GM23338 (cell line): Measurements from ENCODE around the gene LOXL4. TPM values are rescaled to one million over a fixed set of nuclear protein-coding genes. Genes with fewer than 3 reads are reported as not detected.

Source experiments
- ATAC-seq: fragments of 200-7000 bp; cut with Tn5 transposase; 3 replicates; pipeline ENCODE4 v1.9.1; 2020
- DNase-seq: peaks from one replicate; pipeline ENCODE4 v3.0.0-alpha.2; 2015; ENCODE audit warnings: low spot score
- H2AFZ ChIP-seq: fragments of 200-600 bp; sonication (generic); 2 replicates; pipeline ENCODE4 v1.8.0; 2016; ENCODE audit warnings: antibody characterized with exemption, mild to moderate bottlenecking, moderate library complexity
- H3F3A ChIP-seq: fragments of 200-600 bp; sonication (generic); replicated peaks from 2 replicates; pipeline ENCODE4 v1.8.0; 2017; ENCODE audit warnings: antibody characterized with exemption, mixed run types, low read depth
- H3K27ac ChIP-seq: fragments of 200-600 bp; sonication (generic); 2 replicates; pipeline ENCODE4 v1.6.1; 2016; ENCODE audit warnings: low read depth
- H3K27me3 ChIP-seq: fragments of 200-600 bp; sonication (generic); 2 replicates; pipeline ENCODE4 v1.8.0; 2016; ENCODE audit warnings: mild to moderate bottlenecking, mixed run types, moderate library complexity; ENCODE audit not compliant: insufficient read depth
- H3K36me3 ChIP-seq: fragments of 200-600 bp; sonication (generic); 2 replicates; pipeline ENCODE4 v1.8.0; 2016; ENCODE audit warnings: mild to moderate bottlenecking; ENCODE audit not compliant: insufficient read depth
- H3K4me1 ChIP-seq: fragments of 200-600 bp; sonication (generic); 2 replicates; pipeline ENCODE4 v1.8.0; 2016; ENCODE audit warnings: mild to moderate bottlenecking, moderate library complexity; ENCODE audit not compliant: insufficient read depth
- H3K4me2 ChIP-seq: fragments of 200-600 bp; sonication (generic); 2 replicates; pipeline ENCODE4 v1.7.1; 2017; ENCODE audit warnings: mixed run types
- H3K4me3 ChIP-seq: fragments of 200-600 bp; sonication (generic); 2 replicates; pipeline ENCODE4 v1.6.1; 2016; ENCODE audit warnings: mixed run types
- H3K79me2 ChIP-seq: fragments of 200-600 bp; sonication (generic); replicated peaks from 2 replicates; pipeline ENCODE4 v1.8.0; 2017; ENCODE audit warnings: mild to moderate bottlenecking; ENCODE audit not compliant: insufficient read depth
- H3K9me2 ChIP-seq: fragments of 200-600 bp; sonication (generic); 2 replicates; pipeline ENCODE4 v1.8.0; 2017; ENCODE audit not compliant: insufficient read depth
- H4K20me1 ChIP-seq: fragments of 200-600 bp; sonication (generic); replicated peaks from 2 replicates; pipeline ENCODE4 v1.8.0; 2017; ENCODE audit warnings: mild to moderate bottlenecking; ENCODE audit not compliant: insufficient read depth
- H3K27ac Mint-ChIP-seq: 2 replicates; pipeline ENCODE4 v1.8.0; 2020; ENCODE audit warnings: inconsistent platforms, mild to moderate bottlenecking, moderate library complexity, mixed read lengths
- H3K27me3 Mint-ChIP-seq: 3 replicates; pipeline ENCODE4 v1.8.0; 2022; ENCODE audit warnings: low read depth, mild to moderate bottlenecking, moderate library complexity, mixed read lengths, inconsistent platforms; ENCODE audit not compliant: insufficient read depth, poor library complexity
- H3K36me3 Mint-ChIP-seq: 3 replicates; pipeline ENCODE4 v1.8.0; 2021; ENCODE audit warnings: low read depth, mild to moderate bottlenecking, inconsistent platforms, moderate library complexity, mixed read lengths
- H3K4me1 Mint-ChIP-seq: 3 replicates; pipeline ENCODE4 v1.8.0; 2020; ENCODE audit warnings: mild to moderate bottlenecking, inconsistent platforms, mixed read lengths
- H3K4me3 Mint-ChIP-seq: 3 replicates; pipeline ENCODE4 v1.8.0; 2021; ENCODE audit warnings: moderate library complexity, mild to moderate bottlenecking, inconsistent platforms, mixed read lengths
- H3K9me3 Mint-ChIP-seq: 3 replicates; pipeline ENCODE4 v1.8.0; 2020; ENCODE audit warnings: moderate library complexity, mild to moderate bottlenecking, inconsistent platforms, mixed read lengths
- CREB1 ChIP-seq: fragments of 250-450 bp; sonication (Bioruptor Pico); IDR thresholded peaks from 2 replicates; pipeline ENCODE4 v1.5.0; 2020; ENCODE audit warnings: low read depth, mild to moderate bottlenecking, moderate library complexity
- CTCF ChIP-seq, 2 experiments: fragments of 200-600 bp in 1 of 2; sonication (generic) in 1 of 2; conservative IDR thresholded peaks; 2 replicates each; pipeline versions ENCODE4 v1.5.1 to v1.6.1; 2016 to 2017; ENCODE audit warnings: antibody characterized with exemption in 2 of 2, low read depth in 2 of 2, mild to moderate bottlenecking in 2 of 2, moderate library complexity in 1 of 2
- ETS1 ChIP-seq: IDR thresholded peaks from 2 replicates; pipeline ENCODE4 v1.6.1; 2016; ENCODE audit warnings: antibody characterized with exemption
- EZH2 ChIP-seq: fragments of 200-600 bp; sonication (generic); IDR thresholded peaks from one replicate; pipeline ENCODE4 v1.8.0; 2017; ENCODE audit warnings: antibody characterized with exemption, mild to moderate bottlenecking, low read depth; ENCODE audit not compliant: unreplicated experiment
- EZH2phosphoT487 ChIP-seq: fragments of 200-600 bp; sonication (generic); IDR thresholded peaks from one replicate; pipeline ENCODE4 v1.8.1; 2018; ENCODE audit warnings: antibody characterized with exemption; ENCODE audit not compliant: unreplicated experiment
- JUNB ChIP-seq: IDR thresholded peaks from one replicate; pipeline ENCODE4 v1.6.1; 2016; ENCODE audit warnings: antibody characterized with exemption; ENCODE audit not compliant: unreplicated experiment
- NANOG ChIP-seq: IDR thresholded peaks from 2 replicates; pipeline ENCODE4 v1.6.1; 2016; ENCODE audit warnings: antibody characterized with exemption, borderline replicate concordance
- POLR2AphosphoS5 ChIP-seq: IDR thresholded peaks from 2 replicates; pipeline ENCODE4 v1.6.1; 2016; ENCODE audit warnings: antibody characterized with exemption, low read depth
- REST ChIP-seq: IDR thresholded peaks from one replicate; pipeline ENCODE4 v1.6.1; 2018; ENCODE audit warnings: antibody characterized with exemption; ENCODE audit not compliant: unreplicated experiment
- STAT1 ChIP-seq: IDR thresholded peaks from one replicate; pipeline ENCODE4 v1.6.1; 2016; ENCODE audit warnings: antibody characterized with exemption; ENCODE audit not compliant: unreplicated experiment
- ZNF114 ChIP-seq: fragments of 250-450 bp; sonication (Bioruptor Pico); IDR thresholded peaks from 2 replicates; pipeline ENCODE4 v1.5.0; 2020; ENCODE audit warnings: mild to moderate bottlenecking, moderate library complexity
- ZNF331 ChIP-seq: fragments of 250-450 bp; sonication (Bioruptor Pico); IDR thresholded peaks from 2 replicates; pipeline ENCODE4 v1.5.0; 2020; ENCODE audit warnings: low read depth, mild to moderate bottlenecking, moderate library complexity
- ZNF462 ChIP-seq: fragments of 250-450 bp; sonication (Bioruptor Pico); IDR thresholded peaks from 2 replicates; pipeline ENCODE4 v1.5.0; 2020; ENCODE audit warnings: mild to moderate bottlenecking, moderate library complexity
- polyA plus RNA-seq: library from polyadenylated mRNA; unstranded; fragments of >200 nt; fragmentation: Nextera tagmentation; extraction: Ambion mirVana; gene quantifications from 2 replicates; pipeline ENCODE4 v1.2.1, GENCODE V29; 2016
- total RNA-seq: library from RNA; depleted of rRNA; stranded (reverse); fragments of >200 nt; shearing (Covaris generic); gene quantifications from 2 replicates; pipeline ENCODE4 v1.2.3, GENCODE V29; 2014

LOXL4 gene
- total and polyA plus RNA-seq, 2 experiments from 2014 or later = 0.21 to 0.38 TPM

- Histone ChIP-seq H3K79me2 (peaks cover 2% of the 10 kb centered on the region; the same call in 1 of the 2 replicates), H3F3A (no peaks in the 10 kb centered on the region), H3K4me2 (no peak overlapping the region), H3K4me1 (no peaks in the 10 kb centered on the region), H4K20me1 (peaks cover 3% of the 10 kb centered on the region), H2AFZ (no peak overlapping the region), H3K27ac (no peak overlapping the region), H3K4me3 (no peak overlapping the region), H3K27me3 (no peaks in the 10 kb centered on the region), H3K36me3 (no peaks in the 10 kb centered on the region), H3K9me2 (no peaks in the 10 kb centered on the region)
- DNase-seq (no peak), ATAC-seq (no peak)
- H3K36me3 Mint-ChIP-seq = no peaks in the 10 kb centered on the region
- TF ChIP-seq ZNF462 (no peak), EZH2 (no peak), REST (no peak), STAT1 (no peak), ZNF114 (CRISPR knock-in tag) (no peak), POLR2AphosphoS5 (no peak), CREB1 (CRISPR knock-in tag) (no peak), CTCF (conservative IDR thresholded peaks at IDR 0.05; ENCODE audit: low read depth in 2 of 2) (no peak), EZH2phosphoT487 (no peak), ZNF331 (no peak), JUNB (no peak), NANOG (no peak), ETS1 (no peak)
- H3K9me3 Mint-ChIP-seq = no peaks in the 10 kb centered on the region
- no peak overlapping the region for H3K4me3 Mint-ChIP-seq
- H3K27me3 Mint-ChIP-seq = no peaks in the 10 kb centered on the region
- H3K27ac Mint-ChIP-seq = no peak overlapping the region
- H3K4me1 Mint-ChIP-seq = peaks cover 8% of the 10 kb centered on the region; the same call in 2 of the 3 replicates
Observed at GRCh38 chr10:98201760-98202159, 66.2 kb downstream of the LOXL4 start.
